GM19463 (cell line): ENCODE results near the gene CNTNAP2.

Experiments used
- ATAC-seq: cut with Tn5 transposase; IDR thresholded peaks from one replicate; pipeline ENCODE4 v1.9.1; 2021; ENCODE audit warnings: mild to moderate bottlenecking, moderate library complexity; ENCODE audit not compliant: unreplicated experiment

The CNTNAP2 gene

GRCh38 chr7:147423875-147424274 lies 1307.3 kb downstream of the CNTNAP2 start:
- ATAC-seq = no peak

DNA sequence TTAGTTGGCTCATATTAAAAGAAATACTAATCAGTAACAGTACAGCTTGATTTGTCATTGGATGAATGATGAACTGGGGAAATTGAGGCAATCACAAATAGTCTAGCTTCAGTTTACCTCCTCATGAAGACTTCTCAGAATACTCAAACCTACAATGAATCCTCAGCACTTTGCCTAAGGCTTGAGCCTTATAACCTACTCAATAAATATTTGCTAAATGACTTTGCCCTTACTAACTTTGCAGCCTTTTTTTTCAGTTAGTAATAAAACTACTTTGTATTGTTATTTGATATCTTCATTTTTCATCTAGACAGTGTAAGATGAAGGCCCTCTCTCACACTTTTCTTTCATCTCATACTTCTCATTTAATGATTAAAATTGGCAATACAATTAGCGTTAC lies 1311.5 kb downstream of the CNTNAP2 start:
- ATAC-seq = no peak

GRCh38 chr7:147429961-147430360 lies 1313.4 kb downstream of the CNTNAP2 start:
- no peak for ATAC-seq

DNA sequence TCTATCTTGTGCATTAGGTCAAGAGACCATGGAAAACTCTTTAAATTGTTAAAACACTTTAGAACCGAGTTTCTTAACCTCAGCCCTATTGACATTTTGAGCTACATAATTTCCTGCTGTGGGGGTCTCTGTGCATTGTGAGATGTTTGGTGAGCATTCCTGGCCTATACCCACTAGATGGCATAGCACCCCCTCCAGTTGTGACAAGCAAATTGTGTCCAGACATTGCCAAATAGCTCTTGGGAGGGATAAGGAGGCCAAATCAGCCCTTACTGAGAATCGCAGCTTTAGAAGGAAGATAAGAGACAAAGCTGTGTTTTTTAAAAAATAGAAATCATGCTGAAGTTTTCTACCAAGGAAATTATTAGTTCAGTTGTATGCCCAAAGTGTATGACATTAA lies 1315.5 kb downstream of the CNTNAP2 start:
- no peak for ATAC-seq

GRCh38 chr7:147432576-147432975 lies 1316.0 kb downstream of the CNTNAP2 start:
- no peak for ATAC-seq

GRCh38 chr7:147436718-147437117 lies 1320.1 kb downstream of the CNTNAP2 start:
- ATAC-seq = no peak

DNA sequence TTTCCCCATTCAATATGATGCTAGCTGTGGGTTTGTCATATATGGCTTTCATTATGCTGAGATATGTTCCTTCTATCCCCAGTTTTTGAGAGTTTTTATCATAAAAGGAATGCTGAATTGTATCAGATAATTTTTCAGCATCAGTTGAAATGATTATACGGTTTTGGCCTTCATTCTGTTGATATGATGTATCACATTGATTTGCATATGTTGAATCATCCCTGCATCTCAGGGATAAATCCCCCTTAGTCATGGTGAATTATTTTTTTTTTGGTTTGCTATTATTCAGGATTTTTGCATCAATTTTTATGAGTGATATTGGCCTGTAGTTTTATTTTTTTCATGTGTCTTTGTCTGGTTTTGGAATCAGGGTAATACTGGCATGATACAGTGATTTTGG lies 1321.6 kb downstream of the CNTNAP2 start:
- ATAC-seq = no peak

DNA sequence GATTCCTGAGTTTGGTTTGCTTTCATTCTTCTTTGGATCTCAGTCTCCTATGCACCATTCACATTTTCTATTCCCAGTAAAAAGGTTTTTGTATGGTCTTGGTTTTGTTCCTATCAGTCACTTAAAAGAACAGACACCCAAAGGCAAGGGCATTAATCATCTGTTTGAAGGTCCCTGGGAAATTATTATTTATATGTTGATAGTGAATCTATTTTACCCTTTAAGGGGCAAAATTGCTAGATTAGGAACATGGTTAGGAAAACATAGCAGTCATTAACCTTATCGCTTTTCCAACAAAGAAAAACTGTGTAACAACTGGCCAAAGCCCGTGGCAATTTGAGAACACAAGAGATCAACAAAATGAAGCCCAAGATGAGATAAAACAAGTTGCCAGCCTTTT lies 1327.3 kb downstream of the CNTNAP2 start:
- ATAC-seq = no peak

DNA sequence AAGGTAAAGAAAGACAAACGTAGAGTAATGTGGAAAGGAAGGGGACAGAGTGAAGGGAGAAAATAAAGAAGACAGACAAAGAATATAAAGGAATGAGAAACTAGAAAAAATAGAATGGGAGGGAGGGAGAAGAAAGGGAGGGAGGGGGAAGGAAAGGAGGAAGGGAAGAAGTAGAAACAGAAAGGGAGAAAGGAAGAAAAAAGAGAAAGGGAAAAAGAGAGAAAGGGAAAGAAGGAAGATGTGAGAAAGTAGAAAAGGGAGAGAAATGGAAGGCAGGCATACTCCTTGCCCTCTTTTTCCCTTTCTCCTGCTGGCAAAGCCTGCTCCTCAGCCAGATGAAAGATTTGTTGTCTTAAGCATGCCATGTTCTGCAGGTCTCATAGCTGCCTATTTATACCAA lies 1336.2 kb downstream of the CNTNAP2 start:
- no peak for ATAC-seq

- ATAC-seq = no peak
Measured at GRCh38 chr7:147465223-147465622, 1348.6 kb downstream of the CNTNAP2 start.

DNA sequence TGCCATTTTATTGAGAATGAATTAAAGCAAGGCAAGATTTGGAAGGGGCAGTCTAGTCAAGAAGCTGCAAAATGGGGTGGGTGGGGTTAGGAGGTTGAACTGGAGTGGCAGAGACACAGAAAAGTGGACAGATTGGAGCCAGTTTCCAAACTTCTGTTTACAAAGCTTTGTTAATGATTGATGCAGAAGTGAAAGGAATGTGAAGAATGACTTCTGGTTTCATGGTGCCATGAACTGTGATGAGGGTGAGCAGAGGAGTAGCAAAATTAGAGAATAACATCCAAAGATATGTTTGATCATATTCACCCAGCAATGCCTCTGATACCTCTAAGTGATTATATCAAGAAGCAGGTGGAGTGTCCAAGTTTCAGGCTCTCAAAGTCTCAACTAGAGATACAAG lies 1356.0 kb downstream of the CNTNAP2 start:
- ATAC-seq = no peak

DNA sequence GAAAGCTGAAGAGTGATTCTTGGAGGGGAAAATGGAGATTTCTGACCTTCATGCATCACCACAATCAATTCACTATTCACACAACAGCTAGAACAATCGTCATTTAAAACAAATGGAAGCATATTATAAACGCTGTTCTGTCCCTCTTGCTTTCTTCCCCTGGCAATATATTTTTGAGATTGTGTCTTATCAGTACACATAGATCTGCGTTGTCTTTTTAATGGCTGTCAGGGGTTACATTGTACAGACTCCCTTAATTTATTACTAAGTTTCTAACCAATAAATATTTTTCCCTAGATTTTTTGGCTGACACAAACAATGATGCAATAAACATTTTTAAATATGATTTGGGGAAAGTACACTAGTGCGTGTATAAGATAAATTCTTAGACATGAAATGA lies 1358.3 kb downstream of the CNTNAP2 start:
- no peak for ATAC-seq

GRCh38 chr7:147477526-147477925 lies 1360.9 kb downstream of the CNTNAP2 start:
- ATAC-seq = no peak

GRCh38 chr7:147478796-147479195 lies 1362.2 kb downstream of the CNTNAP2 start:
- ATAC-seq = no peak

- ATAC-seq = no peak
Measured at GRCh38 chr7:147483634-147484292, 1367.2 kb downstream of the CNTNAP2 start.

DNA sequence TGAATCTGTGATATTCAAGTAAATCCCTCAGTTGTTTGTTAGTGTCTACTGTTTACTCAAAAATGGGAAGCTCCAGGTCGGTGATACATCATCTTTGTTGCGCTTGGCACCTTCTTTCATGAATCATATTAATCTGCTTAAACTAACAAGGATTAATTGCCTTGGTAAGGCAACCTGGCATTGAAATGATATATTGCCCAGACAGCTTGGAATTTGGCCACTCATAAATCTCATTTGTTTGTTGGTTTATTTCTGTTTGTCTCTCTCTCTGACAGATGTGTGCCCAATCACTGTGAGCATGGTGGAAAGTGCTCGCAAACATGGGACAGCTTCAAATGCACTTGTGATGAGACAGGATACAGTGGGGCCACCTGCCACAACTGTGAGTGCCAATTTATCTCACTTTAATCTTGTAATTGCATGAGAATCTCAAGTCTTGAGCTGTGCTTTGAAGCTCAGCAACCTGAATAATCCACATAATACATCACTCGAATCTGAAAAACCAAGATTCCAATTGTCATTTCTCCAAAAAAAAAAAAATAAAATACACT lies 1369.1 kb downstream of the CNTNAP2 start:
- no peak for ATAC-seq

GRCh38 chr7:147492606-147493005 lies 1376.0 kb downstream of the CNTNAP2 start:
- ATAC-seq = no peak

DNA sequence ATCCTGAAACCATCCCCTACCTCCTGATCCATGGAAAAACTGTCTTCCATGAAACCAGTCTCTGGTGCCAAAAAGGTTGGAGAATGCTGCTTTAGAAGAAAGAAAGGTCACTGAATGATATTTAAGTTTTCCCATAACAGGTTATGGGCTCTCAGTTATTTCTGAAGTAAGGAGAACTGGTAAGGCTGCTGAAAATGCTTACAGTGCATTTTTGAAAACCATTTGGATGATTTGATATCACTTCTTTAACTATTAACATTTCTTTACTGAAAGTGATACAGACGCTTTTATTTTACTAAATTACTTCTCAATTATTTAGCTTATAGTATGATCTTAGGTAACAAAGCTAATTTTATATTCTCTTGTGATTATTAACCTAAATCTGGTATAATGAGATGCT lies 1379.6 kb downstream of the CNTNAP2 start:
- no peak for ATAC-seq

GRCh38 chr7:147497246-147497645 lies 1380.6 kb downstream of the CNTNAP2 start:
- no peak for ATAC-seq

DNA sequence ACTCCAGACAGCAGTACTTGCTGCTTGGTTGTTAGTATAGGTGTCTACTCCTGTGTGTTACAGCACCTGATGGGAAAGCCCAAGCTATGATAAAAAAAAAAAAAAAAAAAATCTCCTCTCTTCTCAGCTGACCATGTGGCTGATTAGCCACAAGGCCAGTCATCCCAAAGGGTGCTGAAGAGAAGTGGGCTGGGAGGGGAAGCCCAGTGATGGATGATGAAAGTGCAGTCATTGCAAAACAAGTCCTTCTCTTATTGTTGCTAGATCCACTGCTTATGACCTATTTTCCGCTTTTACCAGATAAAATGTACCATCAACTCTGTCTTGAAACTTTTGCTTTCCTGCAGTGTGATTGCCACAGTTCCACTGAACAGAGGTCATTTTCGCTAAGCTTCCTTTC lies 1381.5 kb downstream of the CNTNAP2 start:
- ATAC-seq = no peak

DNA sequence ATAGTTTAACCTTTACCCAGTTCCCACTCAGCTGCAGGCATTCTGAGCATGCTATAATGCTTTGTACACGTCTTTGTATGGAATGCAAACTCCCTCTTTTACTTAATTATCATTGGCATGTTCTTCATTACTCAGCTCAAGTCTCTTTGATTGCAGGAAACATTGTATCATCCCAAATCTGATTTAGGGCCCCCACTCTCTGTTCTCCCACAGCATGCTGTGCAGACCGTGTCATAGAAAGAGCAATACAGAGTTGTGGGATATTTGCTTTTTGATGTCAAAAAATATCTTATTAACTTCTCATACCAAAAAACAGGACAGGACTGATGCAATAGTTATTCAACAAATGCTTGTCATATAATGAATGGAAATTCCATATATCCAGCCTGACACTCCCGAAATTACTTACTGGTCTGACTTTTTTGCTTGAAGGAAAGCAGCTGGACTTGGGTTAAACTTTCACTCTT lies 1392.5 kb downstream of the CNTNAP2 start:
- no peak for ATAC-seq

GRCh38 chr7:147509541-147510200 lies 1393.1 kb downstream of the CNTNAP2 start:
- no peak for ATAC-seq

DNA sequence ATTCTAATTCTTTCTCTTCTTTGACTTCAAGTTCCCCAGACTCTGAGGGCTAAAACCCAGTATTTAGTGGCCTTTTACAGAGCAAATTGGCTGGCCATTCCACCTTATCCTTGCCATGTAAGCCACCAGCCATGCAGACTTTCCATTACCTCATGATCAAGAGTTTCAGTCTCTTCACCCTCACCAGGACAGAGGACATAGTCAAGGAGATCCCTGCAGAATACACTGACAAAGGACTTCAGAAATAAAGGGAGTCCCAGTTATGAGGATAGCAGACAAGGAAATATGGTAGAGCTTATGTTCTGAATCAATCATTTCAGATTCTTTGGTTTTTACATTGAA lies 1393.6 kb downstream of the CNTNAP2 start:
- ATAC-seq = no peak
